ENCODE results near the gene GABARAP.
A peak's percentile ranks its signal among the peaks of the same experiment; 100 is the strongest.
"Not testable (repeated sequence)": the region's sequence is repeated elsewhere in the genome, so short reads cannot be mapped to it uniquely, and the experiment has no call there.

The GABARAP gene

GRCh38 chr17:7246779-7247178 is 4.5 kb upstream of the GABARAP start:
- no peak for TF ChIP-seq CTCF (IDR thresholded peaks at IDR 0.05; ENCODE audit: low read depth, low read length)
- DNase-seq (ENCODE audit: extremely low read depth, low read depth) = no peak

- DNase-seq (ENCODE audit: extremely low read depth, low read depth) = not testable (repeated sequence)
Measured at GRCh38 chr17:7243838-7244237, 1.6 kb upstream of the GABARAP start.

- no peak for TF ChIP-seq CTCF (IDR thresholded peaks at IDR 0.05; ENCODE audit: low read depth, low read length)
- no peak for DNase-seq (ENCODE audit: extremely low read depth, low read depth)
Measured at GRCh38 chr17:7243453-7243729, 1.1 kb upstream of the GABARAP start.

- TF ChIP-seq CTCF (IDR thresholded peaks at IDR 0.05; ENCODE audit: low read depth, low read length) = no peak
- DNase-seq (ENCODE audit: extremely low read depth, low read depth) = peak; percentile 94
Measured at GRCh38 chr17:7242717-7243452, 636 bp upstream of the GABARAP start.

GRCh38 chr17:7241090-7241733 is 1.0 kb downstream of the GABARAP start:
- no peak for TF ChIP-seq CTCF (IDR thresholded peaks at IDR 0.05; ENCODE audit: low read depth, low read length)
- no peak for DNase-seq (ENCODE audit: extremely low read depth, low read depth)

GRCh38 chr17:7240375-7240774 is 1.9 kb downstream of the GABARAP start:
- TF ChIP-seq CTCF (IDR thresholded peaks at IDR 0.05; ENCODE audit: low read depth, low read length) = no peak
- DNase-seq (ENCODE audit: extremely low read depth, low read depth) = no peak

- TF ChIP-seq CTCF (IDR thresholded peaks at IDR 0.05; ENCODE audit: low read depth, low read length) = no peak
- peak; percentile 99 for DNase-seq (ENCODE audit: extremely low read depth, low read depth)
Measured at GRCh38 chr17:7239091-7240027, 2.9 kb downstream of the GABARAP start, which contains the start of gene PHF23. TSS of gene PHF23 (minus strand) at chr17:7239457. CDS start at chr17:7239279, 178 bp downstream.

All from AG09319 (cell line).